CD4-positive, alpha-beta T cell treated with Interleukin-1 beta for 1 hour (primary cell): ENCODE measurements around the gene RPS6KA6.
"Not testable (repeated sequence)": the region's sequence is repeated elsewhere in the genome, so short reads cannot be mapped to it uniquely, and the experiment has no call there.

Experiments used
- DNase-seq, 2 donors: peaks; one replicate each; pipeline ENCODE4 v3.0.0-alpha.2; 2020 to 2022

Gene RPS6KA6

DNA sequence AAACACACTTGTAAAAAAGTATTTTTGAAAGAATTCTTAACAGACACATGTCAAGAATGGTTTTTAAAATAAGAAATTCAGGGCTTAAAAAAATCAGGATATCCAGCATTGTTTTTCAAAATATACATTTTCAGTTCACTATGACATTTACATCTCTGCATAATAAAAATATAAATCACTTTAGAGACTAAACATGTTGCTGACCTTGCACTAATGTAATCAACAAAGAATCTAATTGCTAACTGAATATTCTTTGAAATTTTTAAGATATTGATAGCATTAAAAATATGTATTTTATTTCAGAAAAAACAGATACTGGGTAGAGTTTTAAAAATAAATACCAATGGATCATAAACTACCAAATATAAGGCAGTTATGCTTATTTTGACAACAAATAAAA is 26.4 kb downstream of the RPS6KA6 start:
- DNase-seq = no peak

- DNase-seq = no peak
Measured at GRCh38 chrX:84160736-84161135, 27.3 kb downstream of the RPS6KA6 start.

- DNase-seq = no peak
Measured at GRCh38 chrX:84156821-84157220, 31.2 kb downstream of the RPS6KA6 start.

DNA sequence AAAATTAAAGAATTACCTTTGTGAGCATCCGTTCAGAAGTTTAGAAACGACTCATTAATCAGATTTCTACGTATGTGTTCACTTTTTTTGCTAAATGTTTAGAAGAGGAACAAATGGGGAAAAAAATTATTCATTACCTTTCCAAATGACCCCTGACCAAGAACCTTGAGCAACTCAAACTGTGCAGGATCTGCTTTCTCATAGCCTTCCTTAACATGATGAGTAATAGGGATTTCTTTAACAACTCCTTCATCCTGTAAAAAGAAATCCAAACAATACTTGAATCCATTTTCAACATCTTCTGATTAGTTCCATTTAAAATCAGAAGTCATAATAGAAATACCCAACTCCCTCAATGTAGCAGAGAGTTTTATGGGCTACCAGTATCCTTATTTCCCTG is 32.1 kb downstream of the RPS6KA6 start:
- DNase-seq = no peak

GRCh38 chrX:84153538-84153937 is 34.5 kb downstream of the RPS6KA6 start:
- no peak for DNase-seq

DNA sequence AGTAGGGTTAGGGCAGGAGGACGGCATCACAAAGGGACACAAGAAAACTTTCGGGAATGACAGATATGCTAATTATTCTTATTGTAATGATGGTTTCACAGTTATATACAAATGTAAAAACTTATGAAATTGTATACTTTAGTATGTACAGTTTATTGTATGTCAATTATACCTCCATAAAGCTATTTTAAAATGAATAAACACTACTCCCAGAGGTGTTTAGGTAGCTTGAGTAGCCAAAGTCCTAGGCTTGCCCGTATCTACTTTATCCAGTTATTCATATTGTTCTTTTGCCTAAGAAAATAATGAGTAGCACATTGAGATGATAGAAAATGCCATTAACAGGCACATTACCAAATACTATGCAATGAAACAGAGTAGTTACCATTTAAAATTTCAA is 43.0 kb downstream of the RPS6KA6 start:
- no peak for DNase-seq

- no peak for DNase-seq
Measured at GRCh38 chrX:84144281-84144680, 43.7 kb downstream of the RPS6KA6 start.

DNA sequence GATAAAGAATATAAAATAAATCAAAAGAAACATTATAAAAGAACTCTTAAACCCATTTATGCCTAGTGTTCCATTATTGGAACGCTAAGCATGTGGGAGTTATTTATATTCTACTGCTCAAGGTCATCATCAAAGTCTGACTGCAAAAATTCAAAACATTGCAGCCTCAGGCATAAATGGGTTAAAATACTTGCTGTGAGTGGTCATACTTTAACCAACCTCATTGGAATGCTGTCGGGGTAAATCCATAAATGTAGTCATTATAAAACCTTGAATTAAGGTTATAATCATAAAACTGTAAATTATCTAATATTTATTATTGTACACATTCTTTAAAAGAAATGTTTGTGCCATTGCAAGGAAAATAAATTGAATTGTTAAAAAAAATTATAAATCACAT is 55.0 kb downstream of the RPS6KA6 start:
- no peak for DNase-seq

DNA sequence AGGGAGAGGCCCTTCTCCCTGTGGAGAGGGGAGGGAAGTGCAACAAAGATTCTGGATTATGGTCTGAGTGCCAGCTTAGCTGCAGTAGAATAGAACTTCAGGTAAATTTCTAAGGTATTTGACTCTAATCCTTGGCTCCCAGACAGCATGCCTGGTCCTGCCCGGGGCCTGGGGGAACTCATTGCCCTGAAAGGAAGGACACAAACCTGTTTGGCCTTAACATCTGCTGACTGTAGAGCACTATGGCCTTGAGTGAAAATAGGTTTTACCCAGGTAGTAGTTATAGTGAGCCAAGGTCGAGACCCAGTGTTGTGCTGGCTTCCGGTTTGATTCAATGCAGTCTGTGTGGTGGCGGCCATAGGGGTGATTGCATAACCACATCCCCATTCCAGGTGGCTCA is 64.4 kb downstream of the RPS6KA6 start:
- DNase-seq = no peak

GRCh38 chrX:84118769-84119168 is 69.2 kb downstream of the RPS6KA6 start:
- DNase-seq = no peak

- no peak for DNase-seq
Measured at GRCh38 chrX:84118315-84118714, 69.7 kb downstream of the RPS6KA6 start.

GRCh38 chrX:84108584-84108983 is 79.4 kb downstream of the RPS6KA6 start:
- no peak for DNase-seq

- DNase-seq = no peak
Measured at GRCh38 chrX:84099120-84099519, 88.9 kb downstream of the RPS6KA6 start.

DNA sequence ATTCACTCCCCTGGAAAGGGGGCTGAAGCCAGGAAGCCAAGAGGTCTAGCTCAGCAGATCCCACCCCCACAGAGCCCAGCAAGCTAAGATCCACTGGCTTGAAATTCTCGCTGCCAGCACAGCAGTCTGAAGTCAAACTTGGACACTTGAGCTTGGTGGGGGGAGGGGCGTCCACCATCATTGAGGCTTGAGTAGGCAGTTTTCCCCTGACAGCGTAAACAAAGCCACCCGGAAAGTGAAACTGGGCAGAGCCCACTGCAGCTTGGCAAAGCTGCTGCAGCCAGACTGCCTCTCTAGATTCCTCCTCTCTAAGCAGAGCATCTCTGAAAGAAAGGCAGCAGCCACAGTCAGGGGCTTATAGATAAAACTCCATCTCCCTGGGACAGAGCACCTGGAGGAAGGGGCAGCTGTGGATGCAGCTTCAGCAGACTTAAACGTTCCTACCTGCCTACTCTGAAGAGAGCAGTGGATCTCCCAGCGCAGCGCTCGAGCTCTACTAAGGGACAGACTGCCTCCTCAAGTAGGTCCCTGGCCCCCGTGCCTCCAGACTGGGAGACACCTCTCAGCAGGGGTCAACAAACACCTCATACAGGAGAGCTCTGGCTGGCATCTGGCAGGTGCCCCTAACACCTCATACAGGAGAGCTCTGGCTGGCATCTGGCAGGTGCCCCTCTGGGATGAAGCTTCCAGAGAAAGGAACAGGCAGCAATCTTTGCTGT is 108.4 kb downstream of the RPS6KA6 start:
- not testable (repeated sequence) for DNase-seq

DNA sequence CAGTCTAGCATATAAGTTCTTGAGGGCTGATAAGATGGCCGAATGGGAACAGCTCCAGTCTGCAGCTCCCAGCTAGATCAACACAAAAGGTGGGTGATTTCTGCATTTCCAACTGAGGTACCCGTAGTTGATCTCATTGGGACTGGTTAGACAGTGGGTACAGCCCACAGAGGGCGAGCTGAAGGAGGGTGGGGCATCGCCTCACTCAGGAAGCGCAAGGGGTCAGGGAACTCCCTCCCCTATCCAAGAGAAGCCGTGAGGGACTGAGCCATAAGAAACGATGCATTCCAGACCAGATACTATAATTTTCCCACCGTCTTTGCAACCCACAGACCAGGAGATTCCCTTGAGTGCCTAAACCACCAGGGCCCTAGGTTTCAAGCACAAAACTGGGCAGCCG is 109.0 kb downstream of the RPS6KA6 start:
- DNase-seq = no peak

DNA sequence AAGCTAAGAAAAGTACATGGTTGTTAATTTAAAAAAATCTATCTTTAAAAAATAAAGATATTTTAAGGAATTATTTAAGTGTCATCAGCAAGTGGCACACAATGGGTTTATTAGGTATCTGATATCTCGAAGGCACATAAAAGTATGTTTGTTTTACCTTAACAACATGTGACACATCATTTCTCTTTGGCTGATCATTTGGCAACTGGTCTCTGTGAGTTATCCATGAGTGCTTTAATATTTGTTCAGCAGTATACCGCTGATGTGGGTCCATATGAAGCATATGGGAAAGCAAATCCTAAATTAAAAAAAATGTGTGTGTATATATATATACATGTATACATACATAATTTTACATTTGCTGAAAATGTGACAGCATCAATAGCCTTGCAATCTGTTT is 123.2 kb downstream of the RPS6KA6 start:
- DNase-seq = no peak

- no peak for DNase-seq
Measured at GRCh38 chrX:84064164-84064563, 123.8 kb downstream of the RPS6KA6 start.

GRCh38 chrX:84047339-84047738 is 140.7 kb downstream of the RPS6KA6 start:
- no peak for DNase-seq

DNA sequence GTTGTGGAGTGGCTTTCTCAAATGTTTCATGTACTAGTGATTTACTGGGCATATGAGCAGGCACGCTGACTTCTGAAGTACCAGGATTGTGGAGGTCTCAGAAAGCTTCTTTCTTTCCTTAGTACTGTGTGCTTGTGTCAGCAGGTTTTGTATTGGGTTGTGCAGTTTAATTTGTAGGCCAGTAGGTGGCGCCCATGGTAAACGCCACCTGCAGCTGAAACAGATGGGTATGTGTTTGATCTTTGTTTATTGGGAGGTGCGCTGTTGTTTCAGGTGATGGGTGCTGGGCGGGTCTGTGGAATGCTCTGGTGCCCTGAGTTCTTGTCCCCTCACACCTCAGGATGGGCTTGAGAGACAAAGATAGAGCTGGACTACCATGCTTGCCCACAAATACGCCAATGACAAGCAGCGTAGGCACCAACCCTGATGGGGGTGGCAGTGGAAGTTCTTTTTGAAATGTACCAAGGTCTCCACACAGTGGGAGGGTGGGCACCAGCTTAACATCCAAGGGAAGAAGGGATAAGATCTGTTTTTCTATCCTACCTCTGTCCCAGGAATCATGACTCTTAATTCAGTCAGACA is 141.5 kb downstream of the RPS6KA6 start:
- peak in 1 of 2 donors; percentile 0 for DNase-seq

DNA sequence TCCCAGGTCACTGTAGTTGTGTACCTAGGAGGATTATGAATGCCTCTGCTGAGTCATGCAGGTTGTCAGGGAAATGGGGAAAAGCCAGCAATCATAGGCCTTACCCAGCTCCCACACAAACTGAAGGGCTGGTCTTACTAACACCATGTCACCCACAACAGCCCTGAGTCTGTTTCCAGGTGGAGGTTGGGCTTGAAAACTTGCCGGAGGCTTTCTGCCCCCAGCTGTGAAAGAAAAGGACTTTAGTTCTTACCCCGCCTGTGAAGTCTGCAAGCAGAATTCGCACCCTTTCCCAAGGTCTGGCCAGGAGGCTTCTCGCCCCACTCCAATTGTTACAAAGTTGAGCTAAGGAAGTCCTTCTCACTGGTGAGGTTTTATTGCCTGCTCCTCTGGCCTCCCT is 143.9 kb downstream of the RPS6KA6 start:
- DNase-seq = no peak
